H1 (cell line): ENCODE results near the gene DAPK3. TPM values are rescaled to one million over a fixed set of nuclear protein-coding genes. Genes with fewer than 3 reads are reported as not detected.

Experiments used
- CTCF ChIA-PET: fragments of 300-600 bp; sonication (Branson Sonifier 250); formaldehyde crosslinking; loops from one replicate; lab custom pipeline; 2021; ENCODE audit not compliant: partially characterized antibody; lab: Charles Lee
- POLR2A ChIA-PET: fragments of 300-600 bp; sonication (Branson Sonifier 250); formaldehyde crosslinking; loops from one replicate; lab custom pipeline; 2021; ENCODE audit warnings: inconsistent platforms; ENCODE audit not compliant: partially characterized antibody; lab: Charles Lee
- DNase-seq, 2 experiments: peaks; one replicate each; pipeline versions ENCODE4 v3.0.0 to v3.0.0-alpha.2; 2010 to 2022; ENCODE audit warnings: low spot score in 2 of 2, low read depth in 1 of 2, mixed read lengths in 1 of 2
- FAIRE-seq: peaks from 2 replicates; lab custom pipeline; 2011; peaks lifted over from hg19 to GRCh38; lab: Jason Lieb, UNC
- H2AFZ ChIP-seq: 2 replicates; pipeline ENCODE4 v1.8.1; 2012; ENCODE audit warnings: low read length, inconsistent platforms
- H2AK5ac ChIP-seq: 2 replicates; pipeline ENCODE4 v1.6.1; 2013; ENCODE audit warnings: low read depth, low read length
- H2BK120ac ChIP-seq: replicated peaks from 2 replicates; pipeline ENCODE3; 2013; ENCODE audit warnings: low read depth, low read length, inconsistent platforms
- H2BK12ac ChIP-seq: 2 replicates; pipeline ENCODE4 v1.6.1; 2013; ENCODE audit warnings: low read depth, low read length
- H2BK15ac ChIP-seq: 2 replicates; pipeline ENCODE4 v1.6.1; 2013; ENCODE audit warnings: low read length
- H2BK20ac ChIP-seq: 2 replicates; pipeline ENCODE4 v1.6.1; 2013; ENCODE audit warnings: low read length
- H2BK5ac ChIP-seq: 2 replicates; pipeline ENCODE4 v1.6.1; 2013; ENCODE audit warnings: low read depth, low read length
- H3K14ac ChIP-seq: 2 replicates; pipeline ENCODE4 v1.6.1; 2013; ENCODE audit warnings: inconsistent platforms; ENCODE audit not compliant: insufficient read length
- H3K18ac ChIP-seq: 2 replicates; pipeline ENCODE4 v1.6.1; 2013; ENCODE audit warnings: low read length; ENCODE audit errors: extremely low read depth
- H3K23ac ChIP-seq: 2 replicates; pipeline ENCODE4 v1.6.1; 2013; ENCODE audit warnings: inconsistent platforms; ENCODE audit not compliant: insufficient read length
- H3K23me2 ChIP-seq: 2 replicates; pipeline ENCODE4 v1.6.1; 2013; ENCODE audit warnings: low read depth, low read length
- H3K27ac ChIP-seq: 2 replicates; pipeline ENCODE4 v1.6.1; 2011; ENCODE audit warnings: low read depth, low read length, inconsistent platforms
- H3K27me3 ChIP-seq, 4 experiments: replicated peaks in 1 of 4; 1 replicate in 1 of 4; 2 replicates in 3 of 4; pipeline versions ENCODE4 v1.6.1 to v1.8.1; 2011 to 2013; ENCODE audit warnings: low read length in 3 of 4, mild to moderate bottlenecking in 3 of 4, inconsistent platforms in 2 of 4, mixed read lengths in 2 of 4, moderate library complexity in 1 of 4; ENCODE audit not compliant: control insufficient read depth in 3 of 4, insufficient read depth in 3 of 4; ENCODE audit errors: extremely low read depth in 1 of 4
- H3K36me3 ChIP-seq, 4 experiments: 2 replicates each; pipeline versions ENCODE4 v1.6.1 to v1.8.1; 2011 to 2013; ENCODE audit warnings: mild to moderate bottlenecking in 4 of 4, low read length in 3 of 4, moderate library complexity in 2 of 4, control low read depth in 1 of 4, inconsistent platforms in 1 of 4; ENCODE audit not compliant: insufficient read depth in 4 of 4, control insufficient read depth in 2 of 4
- H3K4ac ChIP-seq: replicated peaks from 2 replicates; pipeline ENCODE3; 2013; ENCODE audit warnings: low read length, low read depth, mixed read lengths, inconsistent platforms; ENCODE audit not compliant: insufficient read length
- H3K4me1 ChIP-seq, 4 experiments: replicated peaks in 1 of 4; 1 replicate in 1 of 4; 2 replicates in 3 of 4; pipeline versions ENCODE4 v1.6.1 to v1.8.1; 2011 to 2013; ENCODE audit warnings: low read length in 3 of 4, inconsistent platforms in 2 of 4, mixed read lengths in 1 of 4; ENCODE audit not compliant: insufficient read depth in 4 of 4, control insufficient read depth in 3 of 4
- H3K4me2 ChIP-seq, 2 experiments: 2 replicates each; pipeline versions ENCODE4 v1.6.1 to v1.8.1; 2011 to 2013; ENCODE audit warnings: low read depth in 2 of 2, low read length in 2 of 2, control low read depth in 1 of 2, inconsistent platforms in 1 of 2, mild to moderate bottlenecking in 1 of 2; ENCODE audit not compliant: insufficient read depth in 1 of 2
- H3K4me3 ChIP-seq, 4 experiments: fragments of 200-600, 300-600 bp in 1 of 4; sonication (generic), shearing (Covaris generic), sonication (Bioruptor Twin) in 1 of 4; 2 replicates each; pipeline versions ENCODE4 v1.5.1 to v1.8.1; 2011 to 2016; ENCODE audit warnings: low read length in 4 of 4, low read depth in 3 of 4, control low read depth in 2 of 4, inconsistent platforms in 2 of 4, mild to moderate bottlenecking in 2 of 4, mixed read lengths in 1 of 4, moderate library complexity in 1 of 4; ENCODE audit not compliant: insufficient read depth in 2 of 4; ENCODE audit errors: extremely low read depth in 1 of 4
- H3K56ac ChIP-seq: replicated peaks from 2 replicates; pipeline ENCODE3; 2013; ENCODE audit warnings: low read depth, mild to moderate bottlenecking, mixed read lengths, low read length, inconsistent platforms; ENCODE audit not compliant: insufficient read length
- H3K79me1 ChIP-seq: 2 replicates; pipeline ENCODE4 v1.6.1; 2013; ENCODE audit warnings: low read depth, low read length, control low read depth
- H3K79me2 ChIP-seq, 2 experiments: 2 replicates each; pipeline versions ENCODE4 v1.6.1 to v1.8.1; 2012 to 2013; ENCODE audit warnings: low read length in 2 of 2, mild to moderate bottlenecking in 2 of 2, inconsistent platforms in 1 of 2; ENCODE audit not compliant: insufficient read depth in 2 of 2, control insufficient read depth in 1 of 2
- H3K9ac ChIP-seq, 4 experiments: replicated peaks in 1 of 4; 1 replicate in 1 of 4; 2 replicates in 3 of 4; pipeline versions ENCODE4 v1.6.1 to v1.8.1; 2011 to 2013; ENCODE audit warnings: low read depth in 3 of 4, low read length in 3 of 4, control low read depth in 2 of 4, mild to moderate bottlenecking in 2 of 4, moderate library complexity in 2 of 4, inconsistent platforms in 1 of 4; ENCODE audit errors: extremely low read depth in 1 of 4
- H3K9me3 ChIP-seq, 2 experiments: 2 replicates each; pipeline versions ENCODE4 v1.6.1 to v1.8.1; 2012 to 2013; ENCODE audit warnings: mild to moderate bottlenecking in 2 of 2, moderate library complexity in 2 of 2, control low read depth in 1 of 2, inconsistent platforms in 1 of 2, low read depth in 1 of 2, low read length in 1 of 2, mixed read lengths in 1 of 2; ENCODE audit not compliant: insufficient read depth in 2 of 2
- H4K20me1 ChIP-seq, 2 experiments: replicated peaks in 1 of 2; 2 replicates each; pipeline versions ENCODE3 to v1.8.1; 2011 to 2013; ENCODE audit warnings: inconsistent platforms in 2 of 2, low read length in 2 of 2, mild to moderate bottlenecking in 1 of 2; ENCODE audit not compliant: insufficient read depth in 2 of 2, control insufficient read depth in 1 of 2
- H4K5ac ChIP-seq: 2 replicates; pipeline ENCODE4 v1.6.1; 2013; ENCODE audit warnings: low read length, low read depth, mixed read lengths, inconsistent platforms; ENCODE audit not compliant: insufficient read length
- H4K8ac ChIP-seq: 2 replicates; pipeline ENCODE4 v1.8.0; 2013; ENCODE audit warnings: mild to moderate bottlenecking, moderate library complexity, low read length, inconsistent platforms; ENCODE audit not compliant: insufficient read depth; ENCODE audit errors: extremely low read depth
- H4K91ac ChIP-seq: replicated peaks from 2 replicates; pipeline ENCODE3; 2013; ENCODE audit warnings: low read length, mixed read lengths, inconsistent platforms; ENCODE audit not compliant: insufficient read length
- ASH2L ChIP-seq: fragments of 200-600, 300-600 bp; sonication (generic); IDR thresholded peaks from one replicate; pipeline ENCODE4 v1.7.1; 2017; ENCODE audit warnings: low read length
- BACH1 ChIP-seq: IDR thresholded peaks from 2 replicates; pipeline ENCODE4 v1.6.1; 2012; ENCODE audit warnings: low read length, improper control_type of control experiment
- BCL11A ChIP-seq, 2 experiments: IDR thresholded peaks; one replicate each; pipeline ENCODE4 v1.6.1; 2011; ENCODE audit warnings: low read depth in 2 of 2, low read length in 2 of 2, mild to moderate bottlenecking in 2 of 2
- CTBP2 ChIP-seq: IDR thresholded peaks from 2 replicates; pipeline ENCODE4 v1.7.0; 2011; ENCODE audit warnings: borderline replicate concordance, mild to moderate bottlenecking, moderate library complexity, mixed read lengths, low read length; ENCODE audit not compliant: insufficient read depth, insufficient read length
- E2F6 ChIP-seq: IDR thresholded peaks from 2 replicates; pipeline ENCODE4 v1.6.1; 2012; ENCODE audit warnings: inconsistent platforms
- EGR1 ChIP-seq: IDR thresholded peaks from 2 replicates; pipeline ENCODE4 v1.6.1; 2011; ENCODE audit warnings: low read depth, low read length, borderline replicate concordance
- EZH2 ChIP-seq: fragments of 200-600 bp; sonication (generic); IDR thresholded peaks from 2 replicates; pipeline ENCODE4 v1.7.1; 2012; ENCODE audit warnings: low read depth, mild to moderate bottlenecking, moderate library complexity, low read length, inconsistent platforms; ENCODE audit not compliant: severe bottlenecking
- KDM1A ChIP-seq: fragments of 200-600, 300-600 bp; sonication (generic); IDR thresholded peaks from 2 replicates; pipeline ENCODE4 v1.7.1; 2016; ENCODE audit warnings: mild to moderate bottlenecking, low read length, borderline replicate concordance
- MAX ChIP-seq: IDR thresholded peaks from 2 replicates; pipeline ENCODE4 v1.6.1; 2012; ENCODE audit warnings: inconsistent platforms
- POLR2AphosphoS5 ChIP-seq: IDR thresholded peaks from 2 replicates; pipeline ENCODE4 v1.6.1; 2011; ENCODE audit warnings: low read depth, low read length
- RXRA ChIP-seq: IDR thresholded peaks from 2 replicates; pipeline ENCODE4 v1.6.1; 2011; ENCODE audit warnings: low read depth, mild to moderate bottlenecking, low read length, moderate library complexity; ENCODE audit not compliant: insufficient read depth
- SIN3A ChIP-seq, 2 experiments: IDR thresholded peaks in 1 of 2; conservative IDR thresholded peaks in 1 of 2; 2 replicates each; pipeline ENCODE4 v1.6.1; 2011 to 2012; ENCODE audit warnings: low read length in 2 of 2, improper control_type of control experiment in 1 of 2, low read depth in 1 of 2, mild to moderate bottlenecking in 1 of 2
- TCF12 ChIP-seq: IDR thresholded peaks from 2 replicates; pipeline ENCODE4 v1.6.1; 2011; ENCODE audit warnings: low read depth, mild to moderate bottlenecking, low read length
- WGBS, 2 experiments: shearing (Covaris generic) in 1 of 2; methylation state at CpG; one replicate each; pipeline versions ENCODE4 v1.1.6 to v1.1.7; 2013 to 2015; ENCODE audit warnings: low lambda C conversion rate in 2 of 2, mixed read lengths in 2 of 2, inconsistent platforms in 1 of 2, low coverage in 1 of 2, missing lambda C conversion rate in 1 of 2; ENCODE audit not compliant: insufficient replicate concordance in 2 of 2, insufficient coverage in 1 of 2, insufficient read length in 1 of 2; ENCODE audit errors: extremely low coverage in 1 of 2, missing lambda C conversion rate in 1 of 2; 5-methylcytosine and 5-hydroxymethylcytosine counted together
- polyA plus RNA-seq, 7 experiments: library from polyadenylated mRNA; depleted of rRNA in 3 of 7; stranded (reverse) in 5 of 7; unstranded in 2 of 7; fragments of >200 nt in 5 of 7; fragments of 200-250 nt in 2 of 7; gene quantifications; 1 replicate in 5 of 7; 2 replicates in 1 of 7; 4 replicates in 1 of 7; pipeline versions ENCODE4 v1.2.1 to v1.2.3, GENCODE V29; 2011 to 2013; ENCODE audit warnings: missing spikeins in 2 of 7, mixed read lengths in 2 of 7
- total RNA-seq: library from RNA; stranded (reverse); fragmentation: NEBNext Ultra II Directional; extraction: Animal tissue kit (Norgen Biotek cat#: 25700); gene quantifications from 2 replicates; pipeline ENCODE4 v1.2.1, GENCODE V29; 2021

Gene DAPK3
- total and polyA plus RNA-seq, 2 of the 8 experiments (the other 6 are each of a cell fraction or from before 2014, with no cell fraction given), result 53.2 to 78.1 TPM

GRCh38 chr19:3954107-3954506, 16.8 kb downstream of the DAPK3 start:
- Histone ChIP-seq H3K27me3 (no peaks in the 10 kb centered on the region), H3K9me3 (no peaks in the 10 kb centered on the region), H4K91ac (no peak overlapping the region), H2BK20ac (no peak overlapping the region), H3K23ac (no peak overlapping the region), H3K4me1 (peaks cover 0 to 6% (median 2%) of the 10 kb centered on the region in 4 experiments; a peak in 4 of 7 replicates), H2BK5ac (no peak overlapping the region), H2BK12ac (no peak overlapping the region), H4K8ac (no peak overlapping the region), H4K20me1 (peaks cover 3 to 6% of the 10 kb centered on the region in 2 experiments), H2AFZ (no peak overlapping the region), H3K27ac (no peak overlapping the region), H2AK5ac (no peak overlapping the region), H4K5ac (no peak overlapping the region), H3K79me2 (no peaks in the 10 kb centered on the region), H3K79me1 (no peaks in the 10 kb centered on the region), H2BK120ac (no peak overlapping the region), H3K56ac (no peak overlapping the region), H3K36me3 (peaks cover 2 to 13% (median 5%) of the 10 kb centered on the region in 4 experiments; a peak in 5 of 8 replicates), H3K4ac (no peak overlapping the region), H3K14ac (no peak overlapping the region), H3K23me2 (no peaks in the 10 kb centered on the region), H2BK15ac (no peak overlapping the region), H3K18ac (no peak overlapping the region), H3K4me3 (no peak overlapping the region)
- 97% methylated on average over 11 of the region's 12 CpGs; no CpG with 5 or more reads in 1 of the 2 experiments for WGBS, 2 experiments
- CTCF ChIA-PET, result interaction anchor here (0.7 to 1.6 kb wide), 4 partner anchors 21 to 171 kb away, joined by 3 to 4 read pairs (median 3); no protein-coding TSS in a partner anchor
- POLR2A ChIA-PET, result interaction anchor here (1.9 to 24.8 kb wide), 10 partner anchors 9 to 87 kb away, joined by 5 to 870 read pairs (median 8); partner anchors contain the start of genes ATCAY, DAPK3, EEF2 and NMRK2
- FAIRE-seq (no peak), DNase-seq (no peak)
- TF ChIP-seq E2F6 (no peak), SIN3A (conservative IDR thresholded peaks at IDR 0.05 in 1 of 2, IDR thresholded peaks at IDR 0.05 in 1 of 2; ENCODE audit: low read depth in 1 of 2, low read length in 2 of 2) (no peak), EZH2 (no peak), POLR2AphosphoS5 (no peak), CTBP2 (no peak), RXRA (no peak), BCL11A (IDR thresholded peaks at IDR 0.05; ENCODE audit: low read depth in 2 of 2, low read length in 2 of 2) (no peak), TCF12 (no peak), KDM1A (no peak), EGR1 (no peak), MAX (no peak), ASH2L (no peak), BACH1 (no peak)
- TF ChIP-seq, all 59 proteins: peak for 0
- Histone ChIP-seq H3K9ac (no peak overlapping the region), H3K4me2 (no peak overlapping the region)
